H1 (cell line): ENCODE data around the gene TSPEAR. TPM values are rescaled to one million over a fixed set of nuclear protein-coding genes. Genes with fewer than 3 reads are reported as not detected.
"Not testable (repeated sequence)": the region's sequence is repeated elsewhere in the genome, so short reads cannot be mapped to it uniquely, and the experiment has no call there.

Experiments
- CTCF ChIA-PET: fragments of 300-600 bp; sonication (Branson Sonifier 250); formaldehyde crosslinking; loops from one replicate; lab custom pipeline; 2021; ENCODE audit not compliant: partially characterized antibody; lab: Charles Lee
- POLR2A ChIA-PET: fragments of 300-600 bp; sonication (Branson Sonifier 250); formaldehyde crosslinking; loops from one replicate; lab custom pipeline; 2021; ENCODE audit warnings: inconsistent platforms; ENCODE audit not compliant: partially characterized antibody; lab: Charles Lee
- DNase-seq, 2 experiments: peaks; one replicate each; pipeline versions ENCODE4 v3.0.0 to v3.0.0-alpha.2; 2010 to 2022; ENCODE audit warnings: low spot score in 2 of 2, low read depth in 1 of 2, mixed read lengths in 1 of 2
- FAIRE-seq: peaks from 2 replicates; lab custom pipeline; 2011; peaks lifted over from hg19 to GRCh38; lab: Jason Lieb, UNC
- H2AFZ ChIP-seq: 2 replicates; pipeline ENCODE4 v1.8.1; 2012; ENCODE audit warnings: low read length, inconsistent platforms
- H2AK5ac ChIP-seq: 2 replicates; pipeline ENCODE4 v1.6.1; 2013; ENCODE audit warnings: low read depth, low read length
- H2BK120ac ChIP-seq: replicated peaks from 2 replicates; pipeline ENCODE3; 2013; ENCODE audit warnings: low read depth, low read length, inconsistent platforms
- H2BK12ac ChIP-seq: 2 replicates; pipeline ENCODE4 v1.6.1; 2013; ENCODE audit warnings: low read depth, low read length
- H2BK15ac ChIP-seq: 2 replicates; pipeline ENCODE4 v1.6.1; 2013; ENCODE audit warnings: low read length
- H2BK20ac ChIP-seq: 2 replicates; pipeline ENCODE4 v1.6.1; 2013; ENCODE audit warnings: low read length
- H2BK5ac ChIP-seq: 2 replicates; pipeline ENCODE4 v1.6.1; 2013; ENCODE audit warnings: low read depth, low read length
- H3K14ac ChIP-seq: 2 replicates; pipeline ENCODE4 v1.6.1; 2013; ENCODE audit warnings: inconsistent platforms; ENCODE audit not compliant: insufficient read length
- H3K18ac ChIP-seq: 2 replicates; pipeline ENCODE4 v1.6.1; 2013; ENCODE audit warnings: low read length; ENCODE audit errors: extremely low read depth
- H3K23ac ChIP-seq: 2 replicates; pipeline ENCODE4 v1.6.1; 2013; ENCODE audit warnings: inconsistent platforms; ENCODE audit not compliant: insufficient read length
- H3K23me2 ChIP-seq: 2 replicates; pipeline ENCODE4 v1.6.1; 2013; ENCODE audit warnings: low read depth, low read length
- H3K27ac ChIP-seq: 2 replicates; pipeline ENCODE4 v1.6.1; 2011; ENCODE audit warnings: low read depth, low read length, inconsistent platforms
- H3K27me3 ChIP-seq, 4 experiments: replicated peaks in 1 of 4; 1 replicate in 1 of 4; 2 replicates in 3 of 4; pipeline versions ENCODE4 v1.6.1 to v1.8.1; 2011 to 2013; ENCODE audit warnings: low read length in 3 of 4, mild to moderate bottlenecking in 3 of 4, inconsistent platforms in 2 of 4, mixed read lengths in 2 of 4, moderate library complexity in 1 of 4; ENCODE audit not compliant: control insufficient read depth in 3 of 4, insufficient read depth in 3 of 4; ENCODE audit errors: extremely low read depth in 1 of 4
- H3K36me3 ChIP-seq, 4 experiments: 2 replicates each; pipeline versions ENCODE4 v1.6.1 to v1.8.1; 2011 to 2013; ENCODE audit warnings: mild to moderate bottlenecking in 4 of 4, low read length in 3 of 4, moderate library complexity in 2 of 4, control low read depth in 1 of 4, inconsistent platforms in 1 of 4; ENCODE audit not compliant: insufficient read depth in 4 of 4, control insufficient read depth in 2 of 4
- H3K4ac ChIP-seq: replicated peaks from 2 replicates; pipeline ENCODE3; 2013; ENCODE audit warnings: low read length, low read depth, mixed read lengths, inconsistent platforms; ENCODE audit not compliant: insufficient read length
- H3K4me1 ChIP-seq, 4 experiments: replicated peaks in 1 of 4; 1 replicate in 1 of 4; 2 replicates in 3 of 4; pipeline versions ENCODE4 v1.6.1 to v1.8.1; 2011 to 2013; ENCODE audit warnings: low read length in 3 of 4, inconsistent platforms in 2 of 4, mixed read lengths in 1 of 4; ENCODE audit not compliant: insufficient read depth in 4 of 4, control insufficient read depth in 3 of 4
- H3K4me2 ChIP-seq, 2 experiments: 2 replicates each; pipeline versions ENCODE4 v1.6.1 to v1.8.1; 2011 to 2013; ENCODE audit warnings: low read depth in 2 of 2, low read length in 2 of 2, control low read depth in 1 of 2, inconsistent platforms in 1 of 2, mild to moderate bottlenecking in 1 of 2; ENCODE audit not compliant: insufficient read depth in 1 of 2
- H3K4me3 ChIP-seq, 4 experiments: fragments of 200-600, 300-600 bp in 1 of 4; sonication (generic), shearing (Covaris generic), sonication (Bioruptor Twin) in 1 of 4; 2 replicates each; pipeline versions ENCODE4 v1.5.1 to v1.8.1; 2011 to 2016; ENCODE audit warnings: low read length in 4 of 4, low read depth in 3 of 4, control low read depth in 2 of 4, inconsistent platforms in 2 of 4, mild to moderate bottlenecking in 2 of 4, mixed read lengths in 1 of 4, moderate library complexity in 1 of 4; ENCODE audit not compliant: insufficient read depth in 2 of 4; ENCODE audit errors: extremely low read depth in 1 of 4
- H3K56ac ChIP-seq: replicated peaks from 2 replicates; pipeline ENCODE3; 2013; ENCODE audit warnings: low read depth, mild to moderate bottlenecking, mixed read lengths, low read length, inconsistent platforms; ENCODE audit not compliant: insufficient read length
- H3K79me1 ChIP-seq: 2 replicates; pipeline ENCODE4 v1.6.1; 2013; ENCODE audit warnings: low read depth, low read length, control low read depth
- H3K79me2 ChIP-seq, 2 experiments: 2 replicates each; pipeline versions ENCODE4 v1.6.1 to v1.8.1; 2012 to 2013; ENCODE audit warnings: low read length in 2 of 2, mild to moderate bottlenecking in 2 of 2, inconsistent platforms in 1 of 2; ENCODE audit not compliant: insufficient read depth in 2 of 2, control insufficient read depth in 1 of 2
- H3K9ac ChIP-seq, 4 experiments: replicated peaks in 1 of 4; 1 replicate in 1 of 4; 2 replicates in 3 of 4; pipeline versions ENCODE4 v1.6.1 to v1.8.1; 2011 to 2013; ENCODE audit warnings: low read depth in 3 of 4, low read length in 3 of 4, control low read depth in 2 of 4, mild to moderate bottlenecking in 2 of 4, moderate library complexity in 2 of 4, inconsistent platforms in 1 of 4; ENCODE audit errors: extremely low read depth in 1 of 4
- H3K9me3 ChIP-seq, 2 experiments: 2 replicates each; pipeline versions ENCODE4 v1.6.1 to v1.8.1; 2012 to 2013; ENCODE audit warnings: mild to moderate bottlenecking in 2 of 2, moderate library complexity in 2 of 2, control low read depth in 1 of 2, inconsistent platforms in 1 of 2, low read depth in 1 of 2, low read length in 1 of 2, mixed read lengths in 1 of 2; ENCODE audit not compliant: insufficient read depth in 2 of 2
- H4K20me1 ChIP-seq, 2 experiments: replicated peaks in 1 of 2; 2 replicates each; pipeline versions ENCODE3 to v1.8.1; 2011 to 2013; ENCODE audit warnings: inconsistent platforms in 2 of 2, low read length in 2 of 2, mild to moderate bottlenecking in 1 of 2; ENCODE audit not compliant: insufficient read depth in 2 of 2, control insufficient read depth in 1 of 2
- H4K5ac ChIP-seq: 2 replicates; pipeline ENCODE4 v1.6.1; 2013; ENCODE audit warnings: low read length, low read depth, mixed read lengths, inconsistent platforms; ENCODE audit not compliant: insufficient read length
- H4K8ac ChIP-seq: 2 replicates; pipeline ENCODE4 v1.8.0; 2013; ENCODE audit warnings: mild to moderate bottlenecking, moderate library complexity, low read length, inconsistent platforms; ENCODE audit not compliant: insufficient read depth; ENCODE audit errors: extremely low read depth
- H4K91ac ChIP-seq: replicated peaks from 2 replicates; pipeline ENCODE3; 2013; ENCODE audit warnings: low read length, mixed read lengths, inconsistent platforms; ENCODE audit not compliant: insufficient read length
- WGBS, 2 experiments: shearing (Covaris generic) in 1 of 2; methylation state at CpG; one replicate each; pipeline versions ENCODE4 v1.1.6 to v1.1.7; 2013 to 2015; ENCODE audit warnings: low lambda C conversion rate in 2 of 2, mixed read lengths in 2 of 2, inconsistent platforms in 1 of 2, low coverage in 1 of 2, missing lambda C conversion rate in 1 of 2; ENCODE audit not compliant: insufficient replicate concordance in 2 of 2, insufficient coverage in 1 of 2, insufficient read length in 1 of 2; ENCODE audit errors: extremely low coverage in 1 of 2, missing lambda C conversion rate in 1 of 2; 5-methylcytosine and 5-hydroxymethylcytosine counted together
- polyA plus RNA-seq, 7 experiments: library from polyadenylated mRNA; depleted of rRNA in 3 of 7; stranded (reverse) in 5 of 7; unstranded in 2 of 7; fragments of >200 nt in 5 of 7; fragments of 200-250 nt in 2 of 7; gene quantifications; 1 replicate in 5 of 7; 2 replicates in 1 of 7; 4 replicates in 1 of 7; pipeline versions ENCODE4 v1.2.1 to v1.2.3, GENCODE V29; 2011 to 2013; ENCODE audit warnings: missing spikeins in 2 of 7, mixed read lengths in 2 of 7
- total RNA-seq: library from RNA; stranded (reverse); fragmentation: NEBNext Ultra II Directional; extraction: Animal tissue kit (Norgen Biotek cat#: 25700); gene quantifications from 2 replicates; pipeline ENCODE4 v1.2.1, GENCODE V29; 2021

TSPEAR gene
- total and polyA plus RNA-seq, 2 of the 8 experiments (the other 6 are each of a cell fraction or from before 2014, with no cell fraction given): 0.58 to 0.89 TPM

GRCh38 chr21:44600118-44600978 is 111.0 kb downstream of the TSPEAR start, which contains the start of gene KRTAP10-7:
KRTAP10-7 (plus strand) TSS chr21:44600597; CDS start chr21:44600622, 25 bp downstream.
- Histone ChIP-seq H2BK120ac (peak within 1 kb of the TSS; percentile 30), H2BK15ac (peak within 1 kb of the TSS; percentile 88; the same call in 1 of the 2 replicates), H3K18ac (peak within 1 kb of the TSS; percentile 95), H4K5ac (peak within 1 kb of the TSS; percentile 34), H2BK20ac (peak within 1 kb of the TSS; percentile 49), H2BK12ac (peak within 1 kb of the TSS; percentile 90), H4K91ac (peak within 1 kb of the TSS; percentile 98), H3K4ac (peak within 1 kb of the TSS; percentile 54), H2BK5ac (peak within 1 kb of the TSS; percentile 61; the same call in 1 of the 2 replicates), H2AK5ac (peak within 1 kb of the TSS; percentile 96)
- H4K20me1 ChIP-seq, H3K23me2 ChIP-seq, H3K79me2 ChIP-seq, FAIRE-seq, POLR2A ChIA-PET, H3K79me1 ChIP-seq, H3K27me3 ChIP-seq, H4K8ac ChIP-seq, H3K23ac ChIP-seq, H3K36me3 ChIP-seq, H3K9me3 ChIP-seq, H3K4me1 ChIP-seq, H3K9ac ChIP-seq, H2AFZ ChIP-seq, H3K4me3 ChIP-seq, H3K27ac ChIP-seq, H3K14ac ChIP-seq, H3K4me2 ChIP-seq, H3K56ac ChIP-seq: not testable (repeated sequence)
- 82% methylated on average over 20 of the region's 23 CpGs; no CpG with 5 or more reads in 1 of the 2 experiments for WGBS, 2 experiments
- peak in 1 of 2 experiments; percentile 30 for DNase-seq
- CTCF ChIA-PET: interaction anchor here (1.5 to 1.8 kb wide), 2 partner anchors 19 to 142 kb away, joined by 3 to 13 read pairs; no protein-coding TSS in a partner anchor
